ENCODE measurements around the gene PWWP2B.
"Not testable (repeated sequence)": the region's sequence is repeated elsewhere in the genome, so short reads cannot be mapped to it uniquely, and the experiment has no call there.

Gene PWWP2B

GRCh38 chr10:132430231-132430743 lies 33.3 kb downstream of the PWWP2B start:
- DNase-seq (ENCODE audit: low read depth in 2 of 3, low spot score in 2 of 3) = no peak

- no peak for DNase-seq (ENCODE audit: low read depth in 2 of 3, low spot score in 2 of 3)
Observed at GRCh38 chr10:132430861-132431271, 33.9 kb downstream of the PWWP2B start.

- no peak for DNase-seq (ENCODE audit: low read depth in 2 of 3, low spot score in 2 of 3)
Observed at GRCh38 chr10:132431537-132432175, 34.7 kb downstream of the PWWP2B start.

GRCh38 chr10:132432176-132432540 lies 35.2 kb downstream of the PWWP2B start:
- DNase-seq (ENCODE audit: low read depth in 2 of 3, low spot score in 2 of 3) = no peak

- no peak for DNase-seq (ENCODE audit: low read depth in 2 of 3, low spot score in 2 of 3)
Observed at GRCh38 chr10:132433671-132434340, 36.8 kb downstream of the PWWP2B start.

GRCh38 chr10:132434405-132435005 lies 37.5 kb downstream of the PWWP2B start:
- no peak for DNase-seq (ENCODE audit: low read depth in 2 of 3, low spot score in 2 of 3)

- not testable (repeated sequence) for DNase-seq (ENCODE audit: low read depth in 2 of 3, low spot score in 2 of 3)
Observed at GRCh38 chr10:132435320-132435719, 38.3 kb downstream of the PWWP2B start.

- not testable (repeated sequence) for DNase-seq (ENCODE audit: low read depth in 2 of 3, low spot score in 2 of 3)
Observed at GRCh38 chr10:132436096-132436495, 39.1 kb downstream of the PWWP2B start.

GRCh38 chr10:132436861-132437410 lies 39.9 kb downstream of the PWWP2B start:
- no peak for DNase-seq (ENCODE audit: low read depth in 2 of 3, low spot score in 2 of 3)

- no peak for DNase-seq (ENCODE audit: low read depth in 2 of 3, low spot score in 2 of 3)
Observed at GRCh38 chr10:132437541-132437950, 40.5 kb downstream of the PWWP2B start.

GRCh38 chr10:132438091-132439024 lies 41.4 kb downstream of the PWWP2B start:
- no peak for DNase-seq (ENCODE audit: low read depth in 2 of 3, low spot score in 2 of 3)

- no peak for DNase-seq (ENCODE audit: low read depth in 2 of 3, low spot score in 2 of 3)
Observed at GRCh38 chr10:132439025-132439388, 42.0 kb downstream of the PWWP2B start.

GRCh38 chr10:132439424-132440163 lies 42.6 kb downstream of the PWWP2B start:
- no peak for DNase-seq (ENCODE audit: low read depth in 2 of 3, low spot score in 2 of 3)

- no peak for DNase-seq (ENCODE audit: low read depth in 2 of 3, low spot score in 2 of 3)
Observed at GRCh38 chr10:132440791-132441565, 44.0 kb downstream of the PWWP2B start.

- no peak for DNase-seq (ENCODE audit: low read depth in 2 of 3, low spot score in 2 of 3)
Observed at GRCh38 chr10:132441818-132442524, 45.0 kb downstream of the PWWP2B start.

GRCh38 chr10:132442636-132443035 lies 45.6 kb downstream of the PWWP2B start:
- no peak for DNase-seq (ENCODE audit: low read depth in 2 of 3, low spot score in 2 of 3)

- peak in 1 of 3 experiments; percentile 51 for DNase-seq (ENCODE audit: low read depth in 2 of 3, low spot score in 2 of 3)
Observed at GRCh38 chr10:132443605-132443982, 46.6 kb downstream of the PWWP2B start.

GRCh38 chr10:132443983-132444876 lies 47.2 kb downstream of the PWWP2B start:
- no peak for DNase-seq (ENCODE audit: low read depth in 2 of 3, low spot score in 2 of 3)
